ENCODE data around the gene KCTD20.

DNA sequence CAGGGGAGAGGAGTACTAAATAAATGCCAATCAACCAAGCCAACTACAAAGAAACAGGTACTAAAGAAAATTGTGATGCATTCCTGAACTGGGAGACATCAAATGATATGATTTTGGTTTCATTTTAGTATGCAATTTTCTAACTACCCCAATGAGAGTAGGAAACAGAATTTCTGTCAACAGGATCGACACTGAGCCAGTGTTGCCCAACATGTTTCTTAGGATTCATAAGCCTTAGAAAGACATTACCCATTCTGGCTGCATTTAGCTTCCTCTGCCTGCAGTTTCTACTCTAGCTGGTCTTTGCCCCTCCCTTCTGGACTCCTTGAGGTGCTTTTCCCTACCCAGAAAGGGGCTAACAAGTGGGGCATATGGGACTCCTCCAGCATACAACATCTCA is 49.8 kb downstream of the KCTD20 start:
- TF ChIP-seq, protein P1, sequence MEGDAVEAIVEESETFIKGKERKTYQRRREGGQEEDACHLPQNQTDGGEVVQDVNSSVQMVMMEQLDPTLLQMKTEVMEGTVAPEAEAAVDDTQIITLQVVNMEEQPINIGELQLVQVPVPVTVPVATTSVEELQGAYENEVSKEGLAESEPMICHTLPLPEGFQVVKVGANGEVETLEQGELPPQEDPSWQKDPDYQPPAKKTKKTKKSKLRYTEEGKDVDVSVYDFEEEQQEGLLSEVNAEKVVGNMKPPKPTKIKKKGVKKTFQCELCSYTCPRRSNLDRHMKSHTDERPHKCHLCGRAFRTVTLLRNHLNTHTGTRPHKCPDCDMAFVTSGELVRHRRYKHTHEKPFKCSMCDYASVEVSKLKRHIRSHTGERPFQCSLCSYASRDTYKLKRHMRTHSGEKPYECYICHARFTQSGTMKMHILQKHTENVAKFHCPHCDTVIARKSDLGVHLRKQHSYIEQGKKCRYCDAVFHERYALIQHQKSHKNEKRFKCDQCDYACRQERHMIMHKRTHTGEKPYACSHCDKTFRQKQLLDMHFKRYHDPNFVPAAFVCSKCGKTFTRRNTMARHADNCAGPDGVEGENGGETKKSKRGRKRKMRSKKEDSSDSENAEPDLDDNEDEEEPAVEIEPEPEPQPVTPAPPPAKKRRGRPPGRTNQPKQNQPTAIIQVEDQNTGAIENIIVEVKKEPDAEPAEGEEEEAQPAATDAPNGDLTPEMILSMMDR (IDR thresholded peaks at IDR 0.05) = no peak
- TF ChIP-seq POLR2A (IDR thresholded peaks at IDR 0.05) = no peak

Measured in thyroid gland (tissue), 4 donors.